K562 (cell line): ENCODE data around the gene MAP1LC3B2. TPM values are rescaled to one million over a fixed set of nuclear protein-coding genes. Genes with fewer than 3 reads are reported as not detected.

Experiments used
- BMI1 ChIP-seq: fragments of 150-350 bp; IDR thresholded peaks from 2 replicates; pipeline ENCODE4 v1.6.1; 2014; ENCODE audit warnings: low read length
- CBFA2T3 ChIP-seq: fragments of 450-650 bp; IDR thresholded peaks from 2 replicates; pipeline ENCODE4 v1.6.1; 2017
- CTBP1 ChIP-seq: fragments of 450-650 bp; IDR thresholded peaks from 2 replicates; pipeline ENCODE4 v1.6.1; 2016; ENCODE audit warnings: borderline replicate concordance
- CUX1 ChIP-seq: fragments of 200-800 bp; sonication (Bioruptor generic); IDR thresholded peaks from 2 replicates; pipeline ENCODE4 v1.6.1; 2016; ENCODE audit warnings: missing genetic modification characterization, missing compliant biosample characterization
- ETV5 ChIP-seq: sonication (generic); formaldehyde crosslinking; IDR thresholded peaks from 2 replicates; pipeline ENCODE4 v1.4.0; 2020; ENCODE audit warnings: low read depth, mild to moderate bottlenecking, missing genetic modification reagents
- MXD1 ChIP-seq: fragments of 250-450 bp; sonication (Bioruptor Pico); IDR thresholded peaks from 2 replicates; pipeline ENCODE4 v1.8.0; 2021; ENCODE audit warnings: borderline replicate concordance, mild to moderate bottlenecking, moderate library complexity; ENCODE audit not compliant: poor library complexity, severe bottlenecking
- NFATC3 ChIP-seq: fragments of 450-650 bp; IDR thresholded peaks from 2 replicates; pipeline ENCODE4 v1.6.1; 2017; ENCODE audit warnings: mild to moderate bottlenecking
- NFIC ChIP-seq: fragments of 450-650 bp; IDR thresholded peaks from 2 replicates; pipeline ENCODE4 v1.6.1; 2017; ENCODE audit warnings: mild to moderate bottlenecking, inconsistent platforms
- NFXL1 ChIP-seq: fragments of 450-650 bp; formaldehyde crosslinking; IDR thresholded peaks from 2 replicates; pipeline ENCODE4 v1.4.0; 2021; ENCODE audit warnings: mild to moderate bottlenecking
- NFYB ChIP-seq: IDR thresholded peaks from 2 replicates; pipeline ENCODE4 v1.6.1; 2011; ENCODE audit warnings: mild to moderate bottlenecking, moderate library complexity; ENCODE audit not compliant: insufficient read length; ENCODE audit errors: extremely low read depth
- RBM39 ChIP-seq: fragments of 200-400 bp; formaldehyde crosslinking; optimal IDR thresholded peaks from 2 replicates; pipeline ENCODE3; 2018; ENCODE audit warnings: low read depth, low read length
- SNIP1 ChIP-seq: fragments of 450-650 bp; IDR thresholded peaks from 2 replicates; pipeline ENCODE4 v1.7.1; 2017; ENCODE audit warnings: low read depth, mild to moderate bottlenecking
- STAT5B ChIP-seq: fragments of 250-450 bp; sonication (Bioruptor Pico); IDR thresholded peaks from 2 replicates; pipeline ENCODE4 v1.8.0; 2021; ENCODE audit warnings: mild to moderate bottlenecking, inconsistent platforms
- ZHX1 ChIP-seq: fragments of 150-350 bp; conservative IDR thresholded peaks from 2 replicates; pipeline ENCODE4 v1.6.1; 2014; ENCODE audit warnings: low read length
- ZNF165 ChIP-seq: fragments of 250-450 bp; sonication (Bioruptor Pico); IDR thresholded peaks from 2 replicates; pipeline ENCODE4 v1.4.0; 2020; ENCODE audit warnings: borderline replicate concordance
- ZNF507 ChIP-seq: conservative IDR thresholded peaks from 2 replicates; pipeline ENCODE4 v1.6.1; 2017; ENCODE audit warnings: missing genetic modification characterization, missing compliant biosample characterization
- ZNF589 ChIP-seq: fragments of 200-800 bp; sonication (Bioruptor generic); IDR thresholded peaks from 2 replicates; pipeline ENCODE4 v1.6.1; 2016; ENCODE audit warnings: low read depth, missing genetic modification characterization, missing compliant biosample characterization
- ZNF699 ChIP-seq: fragments of 250-450 bp; sonication (Bioruptor Pico); IDR thresholded peaks from 2 replicates; pipeline ENCODE4 v1.8.0; 2021; ENCODE audit warnings: mild to moderate bottlenecking, moderate library complexity; ENCODE audit not compliant: insufficient replicate concordance
- ZNF764 ChIP-seq: fragments of 250-450 bp; sonication (Bioruptor Pico); IDR thresholded peaks from 2 replicates; pipeline ENCODE4 v1.4.0; 2020; ENCODE audit warnings: low read depth, mild to moderate bottlenecking, moderate library complexity
- polyA plus RNA-seq, 8 experiments: library from polyadenylated mRNA; depleted of rRNA in 4 of 8; stranded (reverse) in 5 of 8; unstranded in 3 of 8; fragments of >200 nt; fragmentation: Nextera tagmentation in 2 of 8; fragmentation: Illumina TruSeq in 1 of 8; extraction: Ambion mirVana in 2 of 8; extraction: Trizol in 1 of 8; gene quantifications; 2 replicates each; pipeline versions ENCODE4 v1.2.1 to v1.2.3, GENCODE V29; 2011 to 2014; ENCODE audit warnings: inconsistent platforms in 1 of 8, missing spikeins in 1 of 8
- total RNA-seq, 7 experiments: library from RNA; depleted of rRNA in 6 of 7; stranded (reverse); fragments of >200 nt in 6 of 7; fragmentation: Illumina TruSeq in 2 of 7; extraction: Trizol in 2 of 7; gene quantifications; 2 replicates each; pipeline versions ENCODE4 v1.2.1 to v1.2.3, GENCODE V29; 2011 to 2021; ENCODE audit warnings: low replicate concordance in 1 of 7
- TF ChIP-seq, protein P1 (sequence below): sonication (generic); formaldehyde crosslinking; IDR thresholded peaks from 2 replicates; pipeline ENCODE4 v1.8.0; 2022; ENCODE audit warnings: missing genetic modification reagents, mild to moderate bottlenecking, moderate library complexity, borderline replicate concordance

Gene MAP1LC3B2
- total and polyA plus RNA-seq, 9 of the 15 experiments (the other 6 are each of a cell fraction or from before 2014, with no cell fraction given), result 0.53 to 2.8 (median 0.76) TPM; not detected in 2

GRCh38 chr12:116542345-116542956 is 16.7 kb upstream of the MAP1LC3B2 start (continued):
- TF ChIP-seq CUX1 (CRISPR knock-in tag) (no peak), CTBP1 (0 out of 2 replicates have a peak, but pooled peaks have one; percentile 14), MXD1 (CRISPR knock-in tag) (no peak), ETV5 (no peak), NFIC (peak; percentile 83), ZNF699 (CRISPR knock-in tag) (no peak), SNIP1 (no peak), ZNF507 (no peak), ZHX1 (no peak), ZNF764 (CRISPR knock-in tag) (no peak), ZNF165 (CRISPR knock-in tag) (no peak), ZNF589 (CRISPR knock-in tag) (no peak), CBFA2T3 (no peak), NFYB (no peak), NFATC3 (no peak), NFXL1 (no peak), RBM39 (no peak), STAT5B (CRISPR knock-in tag) (no peak), BMI1 (no peak)
- TF ChIP-seq, protein P1, sequence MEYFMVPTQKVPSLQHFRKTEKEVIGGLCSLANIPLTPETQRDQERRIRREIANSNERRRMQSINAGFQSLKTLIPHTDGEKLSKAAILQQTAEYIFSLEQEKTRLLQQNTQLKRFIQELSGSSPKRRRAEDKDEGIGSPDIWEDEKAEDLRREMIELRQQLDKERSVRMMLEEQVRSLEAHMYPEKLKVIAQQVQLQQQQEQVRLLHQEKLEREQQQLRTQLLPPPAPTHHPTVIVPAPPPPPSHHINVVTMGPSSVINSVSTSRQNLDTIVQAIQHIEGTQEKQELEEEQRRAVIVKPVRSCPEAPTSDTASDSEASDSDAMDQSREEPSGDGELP (CRISPR knock-in tag), result no peak
